DMS53 treated with DMSO at 0.1 percent for 48 hours (cell line): ENCODE results near the gene IL18RAP.

Experiments used
- DNase-seq: peaks from one replicate; lab custom pipeline; 2025; ENCODE audit not compliant: unreplicated experiment; lab: John Stamatoyannopoulos, UW

Gene IL18RAP

DNA sequence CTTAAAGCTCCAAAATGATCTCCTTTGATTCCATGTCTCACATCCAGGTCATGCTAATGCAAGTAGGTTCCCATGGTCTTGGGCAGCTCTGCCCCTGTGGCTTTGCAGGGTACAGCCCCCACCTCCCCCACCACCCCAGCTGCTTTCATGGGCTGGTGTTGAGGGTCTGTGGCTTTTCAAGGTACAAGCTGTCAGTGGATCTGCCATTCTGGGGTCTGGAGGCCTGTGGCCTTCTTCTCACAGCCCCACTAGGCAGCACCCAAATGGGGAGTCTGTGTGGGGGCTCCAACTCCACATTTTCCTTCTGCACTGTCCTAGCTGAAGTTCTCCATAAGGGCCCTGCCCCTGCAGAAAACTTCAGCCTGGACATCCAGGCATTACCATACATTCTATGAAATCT lies 69.0 kb downstream of the IL18RAP start:
- no peak for DNase-seq

DNA sequence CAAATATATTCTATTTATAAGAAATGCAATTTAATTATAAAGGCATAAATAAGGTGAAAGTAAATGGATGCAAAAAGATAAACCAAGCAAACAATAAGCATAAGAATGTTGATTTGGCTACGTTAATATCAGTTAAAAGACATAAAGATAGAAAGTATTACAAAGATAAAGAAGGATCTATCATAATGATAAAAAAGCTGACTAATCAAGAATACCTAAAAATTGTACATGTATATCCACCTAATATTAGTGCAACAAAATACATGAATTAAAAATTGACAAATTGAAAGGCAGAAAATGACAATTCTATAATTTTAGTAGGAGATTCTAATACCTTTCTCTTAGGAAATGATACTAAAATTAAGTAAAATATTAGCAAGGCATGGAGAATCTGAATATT lies 71.6 kb downstream of the IL18RAP start:
- no peak for DNase-seq

DNA sequence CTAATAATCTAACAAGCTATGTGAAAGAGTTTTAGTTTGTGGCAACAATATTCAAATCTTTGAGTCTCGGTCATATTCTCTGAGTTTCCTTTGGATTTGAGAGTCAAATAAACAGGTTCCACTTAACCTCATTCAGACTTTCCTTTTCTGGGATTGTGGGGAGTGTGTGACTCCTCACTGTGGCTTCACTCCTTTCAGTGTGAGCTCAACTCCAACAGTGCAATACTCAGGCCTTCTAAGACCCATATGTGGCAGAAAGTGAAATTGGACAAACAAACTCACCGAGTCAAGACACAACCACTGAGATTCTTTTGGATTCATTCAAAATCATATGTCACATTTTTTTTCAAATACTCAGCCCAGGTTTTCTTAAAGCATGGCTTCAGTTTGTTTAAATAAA lies 75.5 kb downstream of the IL18RAP start:
- DNase-seq: no peak

GRCh38 chr2:102499558-102499957 lies 76.6 kb downstream of the IL18RAP start:
- DNase-seq: no peak
